Measurements from ENCODE around the gene RINT1. TPM values are rescaled to one million over a fixed set of nuclear protein-coding genes. Genes with fewer than 3 reads are reported as not detected.
"Not testable (repeated sequence)": the region's sequence is repeated elsewhere in the genome, so short reads cannot be mapped to it uniquely, and the experiment has no call there.

The RINT1 gene
- total RNA-seq, 4 donors from 2014 or later = 7.8 to 17.1 (median 16.1) TPM

DNA sequence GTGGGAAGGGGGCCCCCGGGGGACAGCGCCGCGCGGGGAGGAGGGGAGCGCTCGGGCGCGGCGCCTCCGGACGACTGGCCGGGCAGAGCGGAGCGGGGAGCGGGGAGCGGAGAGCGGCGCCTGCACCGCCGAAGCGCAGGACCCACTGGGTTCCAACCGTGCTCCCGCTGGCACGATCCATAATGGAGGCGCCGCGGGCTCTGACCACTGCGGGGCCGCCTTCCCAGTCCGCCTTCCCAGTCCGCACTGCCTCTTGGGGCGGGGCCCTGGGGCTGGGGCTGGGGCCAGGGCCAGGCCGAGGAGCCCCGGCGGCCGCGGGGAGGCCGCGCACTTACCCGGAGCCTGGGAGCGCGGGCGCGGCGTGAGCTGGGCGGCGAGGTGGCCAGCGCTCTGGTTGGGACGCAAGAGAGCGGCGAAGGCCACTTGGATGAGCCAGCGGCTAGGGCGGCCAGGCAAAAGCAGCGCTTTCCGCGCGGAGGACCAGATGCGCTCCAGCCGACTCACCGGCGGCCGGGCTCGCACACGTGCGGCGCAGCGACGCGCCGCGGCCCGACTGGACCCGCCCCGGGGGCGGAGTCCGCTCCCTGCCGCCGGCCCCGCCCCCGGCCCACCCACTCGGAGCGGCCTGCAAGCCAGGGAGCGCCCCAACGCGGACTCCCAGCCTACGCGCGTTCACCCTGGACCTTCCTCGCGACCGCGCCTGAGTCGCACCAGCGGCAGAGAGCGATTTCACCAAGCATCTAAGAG, 10.1 kb upstream of the RINT1 start, which contains the start of gene PUS7:
Gene PUS7 (minus strand): TSS at position 555 of the 747 bp plus-strand sequence. CDS start 13,759 bp downstream, outside the sequence.
- H3K27ac ChIP-seq = peak within 1 kb of the TSS; percentile 84 to 96 (median 90)
- no peaks in the 10 kb centered on the region for H3K27me3 ChIP-seq
- H3K4me1 ChIP-seq = peaks cover 0 to 20% (median 11%) of the 10 kb centered on the region in 3 donors
- 1% methylated on average over 15 of the region's 96 CpGs; no CpG with 5 or more reads in 1 of the 2 donors for WGBS, 2 donors
- H3K36me3 ChIP-seq = peaks cover 0 to 10% (median 0%) of the 10 kb centered on the region in 3 donors
- peak; percentile 37 for DNase-seq
- peak within 1 kb of the TSS; percentile 65 to 91 (median 88) for H3K4me3 ChIP-seq
- H3K9me3 ChIP-seq = no peaks in the 10 kb centered on the region
- TF ChIP-seq, protein P1, sequence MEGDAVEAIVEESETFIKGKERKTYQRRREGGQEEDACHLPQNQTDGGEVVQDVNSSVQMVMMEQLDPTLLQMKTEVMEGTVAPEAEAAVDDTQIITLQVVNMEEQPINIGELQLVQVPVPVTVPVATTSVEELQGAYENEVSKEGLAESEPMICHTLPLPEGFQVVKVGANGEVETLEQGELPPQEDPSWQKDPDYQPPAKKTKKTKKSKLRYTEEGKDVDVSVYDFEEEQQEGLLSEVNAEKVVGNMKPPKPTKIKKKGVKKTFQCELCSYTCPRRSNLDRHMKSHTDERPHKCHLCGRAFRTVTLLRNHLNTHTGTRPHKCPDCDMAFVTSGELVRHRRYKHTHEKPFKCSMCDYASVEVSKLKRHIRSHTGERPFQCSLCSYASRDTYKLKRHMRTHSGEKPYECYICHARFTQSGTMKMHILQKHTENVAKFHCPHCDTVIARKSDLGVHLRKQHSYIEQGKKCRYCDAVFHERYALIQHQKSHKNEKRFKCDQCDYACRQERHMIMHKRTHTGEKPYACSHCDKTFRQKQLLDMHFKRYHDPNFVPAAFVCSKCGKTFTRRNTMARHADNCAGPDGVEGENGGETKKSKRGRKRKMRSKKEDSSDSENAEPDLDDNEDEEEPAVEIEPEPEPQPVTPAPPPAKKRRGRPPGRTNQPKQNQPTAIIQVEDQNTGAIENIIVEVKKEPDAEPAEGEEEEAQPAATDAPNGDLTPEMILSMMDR (IDR thresholded peaks at IDR 0.05) = peak in 1 of 6 experiments; percentile 6
- peak in 2 of 4 donors; percentile 65 to 70 for TF ChIP-seq POLR2A (IDR thresholded peaks at IDR 0.05)
- intact Hi-C loops (cut with DNase I) = loop anchor here (10.0 kb wide), 1 partner anchor 537 kb away; no protein-coding TSS in a partner anchor

DNA sequence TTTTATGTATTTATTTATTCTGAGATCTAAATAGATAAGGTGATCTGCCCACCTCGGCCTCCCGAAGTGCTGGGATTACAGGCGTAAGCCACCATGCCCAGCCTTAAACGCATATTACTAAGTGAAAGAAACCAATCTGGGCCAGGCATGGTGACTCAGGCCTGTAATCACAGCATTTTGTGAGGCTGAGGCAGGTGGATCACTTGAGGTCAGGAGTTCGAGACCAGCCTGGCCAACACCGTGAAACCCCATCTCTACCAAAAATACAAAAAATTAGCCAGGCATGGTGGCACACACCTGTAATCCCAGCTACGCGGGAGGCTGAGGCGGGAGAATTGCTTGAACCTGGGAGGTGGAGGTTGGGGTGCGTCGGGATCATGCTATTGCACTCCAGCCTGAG, 7.6 kb upstream of the RINT1 start:
- not testable (repeated sequence) for H3K9me3 ChIP-seq, H3K4me3 ChIP-seq, H3K27me3 ChIP-seq, H3K36me3 ChIP-seq, DNase-seq, H3K27ac ChIP-seq
- 91 to 92% methylated on average over 10 to 11 of the region's 11 CpGs for WGBS, 2 donors
- H3K4me1 ChIP-seq = peaks cover 0 to 20% (median 11%) of the 10 kb centered on the region in 3 donors
- intact Hi-C loops (cut with DNase I) = loop anchor here (10.0 kb wide), 1 partner anchor 540 kb away; no protein-coding TSS in a partner anchor

DNA sequence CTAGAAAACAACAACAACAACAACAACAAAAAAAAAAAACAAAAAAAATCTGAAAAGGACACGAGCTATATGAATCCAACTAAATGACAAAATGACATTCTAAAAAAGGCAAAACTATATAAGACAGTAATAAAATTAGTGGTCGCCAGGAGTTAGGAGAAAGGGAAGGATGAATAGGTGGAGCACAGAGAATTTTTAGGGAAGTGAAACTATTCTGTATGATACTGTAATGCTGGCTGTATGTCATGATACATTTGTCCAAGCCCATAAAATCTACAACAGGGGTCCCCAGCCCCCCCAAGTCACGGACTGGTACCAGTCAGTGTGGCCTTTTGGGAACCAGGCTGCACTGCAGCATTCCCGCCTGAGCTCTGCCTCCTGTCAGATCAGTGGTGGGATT, 7.2 kb upstream of the RINT1 start:
- Histone ChIP-seq H3K4me3 (no peak overlapping the region), H3K27me3 (no peaks in the 10 kb centered on the region), H3K36me3 (peaks cover 0 to 3% (median 0%) of the 10 kb centered on the region in 3 donors), H3K9me3 (no peaks in the 10 kb centered on the region), H3K4me1 (peaks cover 0 to 20% (median 11%) of the 10 kb centered on the region in 3 donors), H3K27ac (no peak overlapping the region)
- no peak for TF ChIP-seq POLR2A (IDR thresholded peaks at IDR 0.05)
- TF ChIP-seq, protein P1 (IDR thresholded peaks at IDR 0.05) = no peak
- DNase-seq = no peak
- WGBS, 2 donors = 81 to 95% methylated on average over 3 of the region's 4 CpGs
- intact Hi-C loops (cut with DNase I) = loop anchor here (10.0 kb wide), 1 partner anchor 540 kb away; no protein-coding TSS in a partner anchor

DNA sequence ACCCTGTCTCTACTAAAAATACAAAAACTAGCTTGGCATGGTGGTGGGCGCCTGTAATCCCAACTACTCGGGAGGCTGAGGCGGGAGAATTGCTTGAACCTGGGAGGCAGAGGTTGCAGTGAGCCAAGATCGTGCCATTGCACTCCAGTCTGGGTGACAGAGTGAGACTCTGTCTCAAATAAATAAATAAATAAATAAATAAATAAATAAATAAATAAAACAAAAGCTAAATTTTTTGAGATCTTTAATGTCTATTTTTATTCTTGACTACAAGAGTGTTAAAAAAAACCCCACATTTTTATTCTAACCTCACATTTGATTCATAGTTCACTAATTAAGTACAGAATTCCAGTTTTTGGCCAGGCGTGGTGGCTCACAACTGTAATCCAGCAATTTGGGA, 4.3 kb upstream of the RINT1 start:
- peaks cover 0 to 15% (median 1%) of the 10 kb centered on the region in 3 donors for H3K4me1 ChIP-seq
- not testable (repeated sequence) for DNase-seq, H3K4me3 ChIP-seq, H3K36me3 ChIP-seq, H3K27ac ChIP-seq, H3K27me3 ChIP-seq, H3K9me3 ChIP-seq
- intact Hi-C loops (cut with DNase I) = loop anchor here (10.0 kb wide), 1 partner anchor 543 kb away; no protein-coding TSS in a partner anchor
- 89 to 90% methylated on average over 5 of the region's 5 CpGs for WGBS, 2 donors

DNA sequence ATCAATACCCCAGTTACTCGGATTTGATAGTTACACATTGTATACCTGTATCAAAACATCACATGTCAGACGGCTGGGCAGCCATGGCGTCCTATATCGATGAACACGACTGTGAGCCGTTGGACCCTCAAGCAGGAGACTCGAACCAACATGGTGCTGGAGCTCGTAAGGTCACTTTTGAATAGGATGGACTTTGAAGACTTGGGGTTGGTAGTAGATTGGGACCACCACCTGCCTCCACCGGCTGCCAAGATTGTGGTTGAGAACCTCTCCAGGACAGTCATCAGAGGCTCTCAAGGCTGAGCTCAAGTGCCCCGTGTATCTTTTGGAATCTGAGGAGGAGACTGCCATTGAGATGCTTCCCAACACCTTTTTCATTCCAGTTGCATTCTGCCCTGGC, 1.9 kb upstream of the RINT1 start:
- TF ChIP-seq, protein P1 (IDR thresholded peaks at IDR 0.05) = no peak
- no peak for TF ChIP-seq POLR2A (IDR thresholded peaks at IDR 0.05)
- intact Hi-C loops (cut with DNase I) = no loop called here
- Histone ChIP-seq H3K27me3 (no peaks in the 10 kb centered on the region), H3K4me1 (peaks cover 0 to 31% (median 7%) of the 10 kb centered on the region in 3 donors), H3K9me3 (no peaks in the 10 kb centered on the region), H3K4me3 (no peak overlapping the region), H3K36me3 (peaks cover 0 to 7% (median 0%) of the 10 kb centered on the region in 3 donors), H3K27ac (no peak overlapping the region)
- 90 to 93% methylated on average over 8 to 10 of the region's 10 CpGs for WGBS, 2 donors
- no peak for DNase-seq

DNA sequence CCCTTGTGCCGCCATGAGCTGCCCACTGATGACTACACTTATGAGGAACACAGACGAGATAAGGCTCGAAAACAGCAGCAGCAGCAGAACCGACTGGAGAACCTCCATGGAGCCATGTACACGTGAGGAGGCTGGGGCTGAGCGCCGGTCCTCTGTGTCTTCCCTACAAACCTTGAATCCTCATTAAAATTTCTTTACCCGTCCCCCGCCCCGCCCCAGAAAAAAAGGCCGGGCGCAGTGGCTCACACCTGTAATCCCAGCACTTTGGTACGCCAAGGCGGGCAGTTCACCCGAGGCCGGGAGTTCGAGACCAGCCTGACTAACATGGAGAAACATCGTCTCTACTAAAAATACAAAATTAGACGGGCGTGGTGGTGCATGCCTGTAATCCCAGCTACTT, 1.5 kb upstream of the RINT1 start:
- Histone ChIP-seq H3K27me3 (no peaks in the 10 kb centered on the region), H3K4me3 (no peak overlapping the region), H3K27ac (no peak overlapping the region), H3K36me3 (peaks cover 0 to 11% (median 0%) of the 10 kb centered on the region in 3 donors), H3K9me3 (no peaks in the 10 kb centered on the region), H3K4me1 (peaks cover 0 to 31% (median 7%) of the 10 kb centered on the region in 3 donors)
- WGBS, 2 donors = 79 to 100% methylated on average over 2 to 9 of the region's 20 CpGs
- no peak for DNase-seq
- no peak for TF ChIP-seq POLR2A (IDR thresholded peaks at IDR 0.05)
- TF ChIP-seq, protein P1 (IDR thresholded peaks at IDR 0.05) = no peak
- intact Hi-C loops (cut with DNase I) = no loop called here

All from esophagus squamous epithelium (tissue), 5 donors.